Cardiac ventricle fibroblast (primary cell): ENCODE data around the gene JUNB. TPM values are rescaled to one million over a fixed set of nuclear protein-coding genes. Genes with fewer than 3 reads are reported as not detected.

Experiments used
- total RNA-seq: library from RNA; depleted of rRNA; stranded (reverse); fragments of >200 nt; gene quantifications from 2 replicates; pipeline ENCODE4 v1.2.3, GENCODE V29; 2015

The JUNB gene
- 387 and 404 TPM in 2 replicates for total RNA-seq

DNA sequence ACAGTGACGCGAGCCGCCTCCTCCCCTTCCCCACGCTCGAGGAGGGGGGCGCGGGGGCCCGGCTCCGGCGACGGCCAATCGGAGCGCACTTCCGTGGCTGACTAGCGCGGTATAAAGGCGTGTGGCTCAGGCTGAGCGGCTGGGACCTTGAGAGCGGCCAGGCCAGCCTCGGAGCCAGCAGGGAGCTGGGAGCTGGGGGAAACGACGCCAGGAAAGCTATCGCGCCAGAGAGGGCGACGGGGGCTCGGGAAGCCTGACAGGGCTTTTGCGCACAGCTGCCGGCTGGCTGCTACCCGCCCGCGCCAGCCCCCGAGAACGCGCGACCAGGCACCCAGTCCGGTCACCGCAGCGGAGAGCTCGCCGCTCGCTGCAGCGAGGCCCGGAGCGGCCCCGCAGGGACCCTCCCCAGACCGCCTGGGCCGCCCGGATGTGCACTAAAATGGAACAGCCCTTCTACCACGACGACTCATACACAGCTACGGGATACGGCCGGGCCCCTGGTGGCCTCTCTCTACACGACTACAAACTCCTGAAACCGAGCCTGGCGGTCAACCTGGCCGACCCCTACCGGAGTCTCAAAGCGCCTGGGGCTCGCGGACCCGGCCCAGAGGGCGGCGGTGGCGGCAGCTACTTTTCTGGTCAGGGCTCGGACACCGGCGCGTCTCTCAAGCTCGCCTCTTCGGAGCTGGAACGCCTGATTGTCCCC, at the start of gene JUNB:
Gene JUNB, plus strand, starts transcription at position 142 of the 706 bp plus-strand sequence. Its CDS starts 286 bp downstream, at position 428.

DNA sequence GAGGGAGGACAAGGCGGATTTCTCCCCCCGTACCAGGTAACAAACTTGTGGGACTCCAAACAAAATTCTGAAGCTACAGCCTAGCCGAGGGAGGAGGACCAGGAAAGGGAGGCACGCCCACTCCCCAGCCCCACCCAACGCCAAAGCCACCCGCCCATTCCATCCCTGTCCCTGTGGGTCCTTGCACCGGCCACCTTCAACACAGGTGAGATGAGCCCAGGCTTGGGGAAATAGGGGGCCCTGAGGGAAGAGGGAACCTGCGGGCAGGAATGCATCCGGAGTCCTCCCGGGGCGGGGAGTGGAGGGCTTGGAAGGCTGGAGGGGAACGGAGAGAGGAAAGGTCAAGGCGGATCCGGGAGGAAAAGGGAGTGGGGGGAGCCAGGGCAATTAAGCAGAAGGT, 39.7 kb upstream of the JUNB start, which contains the start of gene BEST2:
Gene BEST2, plus strand, starts transcription at position 157 of the 400 bp plus-strand sequence. CDS start 802 bp downstream, outside the sequence.

DNA sequence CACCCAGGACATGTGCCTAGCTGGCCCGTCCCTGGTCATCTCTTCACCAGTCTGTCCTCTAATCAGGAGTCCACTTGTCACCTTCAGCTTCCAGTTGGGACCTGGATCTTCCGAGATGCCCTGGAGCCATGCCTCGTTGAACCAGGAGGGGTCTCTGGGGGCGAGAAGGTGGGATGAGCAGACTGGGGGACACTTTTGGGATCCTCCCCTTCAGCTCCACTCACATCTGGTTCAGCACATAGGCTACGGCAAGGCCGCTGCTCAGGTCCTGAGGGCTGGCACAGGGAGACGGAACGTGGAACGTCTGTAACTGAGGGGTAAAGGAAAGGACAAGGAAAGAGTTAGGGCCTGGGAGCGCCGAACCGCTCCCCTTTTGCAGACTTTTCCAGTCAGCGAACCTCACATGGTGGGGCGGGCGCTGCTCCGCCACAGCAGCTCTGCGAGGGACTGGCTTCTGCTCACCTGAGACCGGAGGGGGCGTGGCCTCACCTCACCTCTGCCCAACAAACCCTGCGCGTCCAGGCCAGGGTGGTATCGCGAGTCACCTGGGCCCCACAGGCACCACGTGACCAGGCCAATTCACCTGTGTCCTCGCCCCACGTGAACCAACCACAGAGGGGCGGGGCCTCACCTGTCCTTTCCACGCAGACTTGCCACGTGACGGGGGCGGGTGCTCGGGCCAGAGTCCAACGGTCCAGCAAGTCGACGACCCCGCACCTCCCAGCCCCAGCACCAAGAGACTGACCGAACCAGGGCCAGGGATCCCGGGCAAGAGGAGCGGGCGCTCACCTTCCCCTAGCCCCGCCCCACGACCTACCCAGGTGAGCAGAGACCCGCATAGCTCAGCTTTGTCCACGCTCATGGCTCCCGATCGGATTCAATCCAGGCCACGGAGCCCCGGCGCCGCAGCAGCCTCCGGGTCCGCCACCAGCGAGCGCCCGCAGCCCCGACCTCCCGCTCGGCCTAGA, 16.4 kb upstream of the JUNB start, which contains the start of gene HOOK2:
Gene HOOK2, minus strand, starts transcription at position 965 of the 968 bp plus-strand sequence. Its CDS starts 103 bp downstream, at position 862.

DNA sequence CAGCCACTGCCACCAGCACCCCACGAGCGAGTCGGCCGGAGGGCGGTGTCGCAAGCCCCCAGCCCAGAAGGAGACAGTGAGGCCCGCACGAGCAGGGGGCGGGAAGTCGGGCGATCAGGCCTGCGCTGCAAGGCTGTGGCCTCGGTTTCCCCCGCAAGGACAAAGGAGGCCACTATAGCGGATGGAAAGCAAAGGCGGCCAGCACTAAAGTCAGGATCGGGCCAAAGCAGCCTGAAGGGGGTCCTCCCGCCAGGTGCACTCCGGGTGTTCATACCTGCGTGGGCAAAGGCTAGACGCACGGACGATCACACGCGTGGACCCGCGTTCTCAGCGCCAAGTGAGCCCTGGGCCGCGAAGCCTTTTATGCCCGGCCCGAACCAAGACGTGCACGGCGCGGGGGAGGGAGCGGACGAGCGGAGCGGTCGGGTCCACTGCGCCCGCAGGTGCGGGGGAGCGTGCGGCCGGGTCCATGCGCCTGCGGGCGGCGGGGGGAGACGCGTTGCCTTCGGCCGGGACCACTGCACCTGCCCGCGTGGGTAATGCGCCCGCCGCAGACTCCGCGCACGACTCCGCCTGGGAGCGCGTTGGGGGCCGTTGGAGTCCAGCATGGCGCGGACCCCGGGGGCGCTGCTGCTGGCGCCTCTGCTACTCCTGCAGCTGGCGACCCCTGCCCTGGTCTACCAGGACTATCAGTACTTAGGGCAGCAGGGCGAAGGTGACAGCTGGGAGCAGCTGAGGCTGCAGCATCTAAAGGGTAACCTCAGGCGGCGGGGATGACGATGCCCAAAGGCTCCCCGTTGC, 10.4 kb downstream of the JUNB start, which contains the start of the genes PRDX2 and THSD8:
Gene PRDX2, minus strand, starts transcription at position 335 of the 801 bp plus-strand sequence. CDS start 539 bp downstream, outside the sequence.
Gene THSD8, plus strand, starts transcription at position 604 of the 801 bp plus-strand sequence. Its CDS starts 3 bp downstream, at position 607.

DNA sequence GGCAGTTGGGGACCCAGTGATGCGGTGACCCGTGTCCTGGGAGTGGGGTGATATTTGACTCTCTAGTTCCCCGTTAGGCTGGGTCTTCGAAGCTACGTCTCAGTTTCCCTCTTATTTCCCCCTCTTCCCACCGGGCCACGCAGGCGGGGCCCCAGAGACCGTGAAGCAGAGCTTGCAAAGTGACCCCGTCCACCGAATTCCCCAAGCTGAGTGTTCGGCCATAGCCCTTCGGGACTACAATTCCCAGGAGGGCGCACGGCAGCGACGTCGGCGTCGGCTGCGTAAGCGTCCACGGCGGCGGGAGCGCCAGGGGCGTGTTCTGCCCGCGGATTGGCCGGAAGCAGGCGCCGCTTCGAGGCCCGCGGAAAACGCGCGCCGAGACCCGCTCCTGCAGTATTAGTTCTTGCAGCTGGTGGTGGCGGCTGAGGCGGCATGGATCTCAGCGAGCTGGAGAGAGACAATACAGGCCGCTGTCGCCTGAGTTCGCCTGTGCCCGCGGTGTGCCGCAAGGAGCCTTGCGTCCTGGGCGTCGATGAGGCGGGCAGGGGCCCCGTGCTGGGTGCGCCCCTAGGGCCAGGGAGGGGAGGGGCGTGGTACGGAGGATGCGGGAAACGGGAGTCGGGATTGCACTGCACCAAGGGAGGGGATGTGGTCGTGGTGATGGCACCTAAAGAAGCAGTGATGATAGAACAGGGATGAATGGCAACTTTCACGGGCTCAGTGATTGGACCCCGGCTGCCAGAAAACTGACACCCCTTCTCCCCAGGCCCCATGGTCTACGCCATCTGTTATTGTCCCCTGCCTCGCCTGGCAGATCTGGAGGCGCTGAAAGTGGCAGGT, 15.2 kb downstream of the JUNB start, which contains the start of gene RNASEH2A:
Gene RNASEH2A, plus strand, starts transcription at position 343 of the 840 bp plus-strand sequence. Its CDS starts 90 bp downstream, at position 433.

DNA sequence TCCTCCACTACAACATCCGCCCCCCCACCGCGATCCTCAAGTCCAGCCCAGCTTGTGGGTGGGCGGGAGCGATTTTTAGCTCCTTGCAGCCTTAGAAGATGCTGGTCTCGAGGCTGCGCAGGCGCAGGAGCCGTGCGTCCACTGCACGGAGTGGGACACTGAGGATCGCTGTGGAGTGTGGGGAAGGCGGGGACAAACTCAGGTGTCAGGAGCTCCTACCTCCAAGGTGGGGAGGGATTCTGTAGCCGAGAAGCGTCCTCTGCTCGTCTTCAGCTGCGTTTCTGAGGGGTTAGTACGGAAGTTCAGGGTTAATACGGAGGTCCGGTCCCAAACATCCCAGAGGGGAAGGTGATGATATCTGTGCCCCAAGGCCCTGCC, 43.3 kb downstream of the JUNB start, which contains the start of gene RTBDN:
Gene RTBDN, minus strand, starts transcription at position 14 of the 378 bp plus-strand sequence. CDS start 4,600 bp downstream, outside the sequence.

DNA sequence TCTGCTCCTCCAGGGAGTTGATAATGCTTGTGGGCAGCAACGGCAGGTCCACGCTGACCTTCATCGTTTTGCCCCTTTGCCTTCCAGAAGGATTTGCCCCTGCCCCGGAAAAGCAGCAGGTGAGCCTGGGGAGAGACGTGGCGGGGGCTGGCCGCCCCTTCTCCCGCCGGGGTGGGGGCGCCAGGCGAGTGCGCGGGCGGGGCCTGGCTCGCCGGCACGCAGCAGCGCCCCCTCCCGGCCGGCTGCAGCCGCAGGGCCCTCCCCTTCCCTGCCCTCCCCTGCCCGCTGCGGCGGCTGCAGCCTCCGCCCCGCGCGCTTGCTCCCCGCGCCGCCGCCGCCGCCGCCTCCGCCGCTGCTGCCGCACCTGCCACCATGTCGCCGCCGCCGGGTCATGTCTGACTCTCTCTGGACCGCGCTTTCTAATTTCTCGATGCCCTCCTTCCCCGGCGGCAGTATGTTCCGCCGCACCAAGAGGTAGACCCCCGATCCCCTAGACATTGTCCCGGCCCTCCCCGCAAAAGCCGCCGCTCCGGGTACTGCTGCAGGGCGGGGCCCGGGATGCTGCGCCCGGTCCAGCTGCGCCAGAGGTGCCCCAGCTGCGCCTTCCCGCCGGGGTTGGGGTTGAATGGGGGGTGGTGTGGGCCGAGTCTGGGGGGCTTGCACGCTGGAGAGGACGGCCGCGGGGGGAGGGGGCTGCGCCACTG, 47.0 kb downstream of the JUNB start, which contains the start of gene MAST1:
Gene MAST1, plus strand, starts transcription at position 334 of the 704 bp plus-strand sequence. Its CDS starts 58 bp downstream, at position 392.

Other genes starting within 250 kb of the JUNB start
- gene ZNF564, start 240.0 kb upstream of the JUNB start, total RNA-seq: 3.3 and 3.4 TPM in 2 replicates
- 6.0 and 10.6 TPM in 2 replicates for gene ZNF490, start 180.7 kb upstream of the JUNB start, total RNA-seq
- 10.6 and 13.2 TPM in 2 replicates for gene ZNF791, start 180.6 kb upstream of the JUNB start, total RNA-seq
- 120 and 162 TPM in 2 replicates for gene MAN2B1, start 124.7 kb upstream of the JUNB start, total RNA-seq
- 9.0 and 9.4 TPM in 2 replicates for gene WDR83, start 124.7 kb upstream of the JUNB start, total RNA-seq
- gene DHPS, start 109.6 kb upstream of the JUNB start, total RNA-seq: 72.2 and 74.9 TPM in 2 replicates
- gene GNG14, start 103.5 kb upstream of the JUNB start, total RNA-seq: not detected in 2 replicates
- gene FBXW9, start 94.9 kb upstream of the JUNB start, total RNA-seq: 7.3 and 8.3 TPM in 2 replicates
- 32.9 and 45.1 TPM in 2 replicates for gene TNPO2, start 67.6 kb upstream of the JUNB start, total RNA-seq
- 311 and 336 TPM in 2 replicates for gene TRIR, start 56.8 kb upstream of the JUNB start, total RNA-seq
- gene GET3, start 54.0 kb upstream of the JUNB start, total RNA-seq: 46.8 and 54.1 TPM in 2 replicates
- gene BEST2, start 39.7 kb upstream of the JUNB start, total RNA-seq: not detected in 2 replicates
- gene HOOK2, start 15.9 kb upstream of the JUNB start, total RNA-seq: 15.2 and 16.8 TPM in 2 replicates
- gene PRDX2, start 10.3 kb downstream of the JUNB start, total RNA-seq: 252 and 259 TPM in 2 replicates
- gene THSD8, start 10.6 kb downstream of the JUNB start, total RNA-seq: not detected in 2 replicates
- 4.9 and 6.0 TPM in 2 replicates for gene RNASEH2A, start 15.1 kb downstream of the JUNB start, total RNA-seq
- not detected in 2 replicates for gene RTBDN, start 43.1 kb downstream of the JUNB start, total RNA-seq
- gene MAST1, start 47.0 kb downstream of the JUNB start, total RNA-seq: 0.19 and 1.3 TPM in 2 replicates
- gene DNASE2, start 90.0 kb downstream of the JUNB start, total RNA-seq: 30.2 and 36.6 TPM in 2 replicates
- gene KLF1, start 95.7 kb downstream of the JUNB start, total RNA-seq: not detected in 2 replicates
- 28.0 and 29.7 TPM in 2 replicates for gene GCDH, start 99.7 kb downstream of the JUNB start, total RNA-seq
- gene SYCE2, start 127.8 kb downstream of the JUNB start, total RNA-seq: not detected in 2 replicates
- 48.9 and 49.0 TPM in 2 replicates for gene FARSA, start 142.2 kb downstream of the JUNB start, total RNA-seq
- gene CALR, start 147.1 kb downstream of the JUNB start, total RNA-seq: 877 and 947 TPM in 2 replicates
- gene RAD23A, start 154.4 kb downstream of the JUNB start, total RNA-seq: 50.0 and 60.2 TPM in 2 replicates
- 36.5 and 43.0 TPM in 2 replicates for gene GADD45GIP1, start 165.7 kb downstream of the JUNB start, total RNA-seq
- gene DAND5, start 178.1 kb downstream of the JUNB start, total RNA-seq: not detected in 2 replicates
- gene NFIX, start 204.0 kb downstream of the JUNB start, total RNA-seq: 122 and 124 TPM in 2 replicates